ENCODE results near the gene PPARD. TPM values are rescaled to one million over a fixed set of nuclear protein-coding genes. Genes with fewer than 3 reads are reported as not detected.

The PPARD gene
- total and polyA plus RNA-seq, 2 of the 13 experiments (the other 11 are each of a cell fraction or from before 2014, with no cell fraction given): 6.1 to 13.3 TPM

DNA sequence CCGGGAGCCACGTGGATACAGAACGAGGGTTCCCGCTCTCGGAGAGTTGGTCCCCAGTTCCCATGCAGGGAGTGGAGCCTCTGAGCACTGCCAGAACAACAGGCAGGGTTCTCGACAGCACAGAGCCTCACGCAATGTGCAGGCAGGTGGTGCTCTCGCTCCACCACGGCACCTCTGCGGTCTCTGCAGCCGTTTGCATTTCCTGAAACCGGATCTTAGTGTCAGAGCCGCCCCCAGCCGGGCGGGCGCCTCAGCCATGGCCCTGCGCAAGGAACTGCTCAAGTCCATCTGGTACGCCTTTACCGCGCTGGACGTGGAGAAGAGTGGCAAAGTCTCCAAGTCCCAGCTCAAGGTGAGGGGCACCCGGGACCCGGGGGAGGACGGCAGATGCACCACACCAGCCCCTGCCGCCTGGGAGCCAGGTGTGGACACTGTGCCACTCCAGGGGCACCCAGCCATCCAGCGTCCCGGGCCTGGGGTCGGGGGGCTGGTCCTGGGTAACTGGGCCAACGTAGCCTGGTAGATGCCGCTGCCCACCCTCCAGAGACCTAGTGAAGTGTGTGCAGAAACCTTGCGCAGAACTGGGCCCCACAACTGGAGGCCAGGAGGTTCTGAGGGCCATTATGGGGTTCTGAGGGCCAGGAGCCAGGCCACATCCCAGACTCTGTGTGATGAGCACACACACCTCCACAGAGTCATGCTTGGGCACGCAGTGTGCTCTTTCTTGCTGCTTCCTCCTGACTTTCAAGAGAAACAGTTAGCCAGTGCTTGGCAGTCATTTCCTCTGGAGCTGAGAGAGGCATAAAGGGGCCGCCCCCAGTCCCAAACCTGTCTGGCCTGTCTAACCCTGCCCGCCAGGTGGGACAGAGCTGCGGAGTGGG lies 44.5 kb upstream of the PPARD start, which contains the start of gene DEF6 (continued):
- TF ChIP-seq, protein P1, sequence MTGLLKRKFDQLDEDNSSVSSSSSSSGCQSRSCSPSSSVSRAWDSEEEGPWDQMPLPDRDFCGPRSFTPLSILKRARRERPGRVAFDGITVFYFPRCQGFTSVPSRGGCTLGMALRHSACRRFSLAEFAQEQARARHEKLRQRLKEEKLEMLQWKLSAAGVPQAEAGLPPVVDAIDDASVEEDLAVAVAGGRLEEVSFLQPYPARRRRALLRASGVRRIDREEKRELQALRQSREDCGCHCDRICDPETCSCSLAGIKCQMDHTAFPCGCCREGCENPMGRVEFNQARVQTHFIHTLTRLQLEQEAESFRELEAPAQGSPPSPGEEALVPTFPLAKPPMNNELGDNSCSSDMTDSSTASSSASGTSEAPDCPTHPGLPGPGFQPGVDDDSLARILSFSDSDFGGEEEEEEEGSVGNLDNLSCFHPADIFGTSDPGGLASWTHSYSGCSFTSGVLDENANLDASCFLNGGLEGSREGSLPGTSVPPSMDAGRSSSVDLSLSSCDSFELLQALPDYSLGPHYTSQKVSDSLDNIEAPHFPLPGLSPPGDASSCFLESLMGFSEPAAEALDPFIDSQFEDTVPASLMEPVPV (CRISPR knock-in tag; IDR thresholded peaks at IDR 0.05): peak; percentile 74; the same call in 1 of the 2 replicates
- TF ChIP-seq TEAD2 (CRISPR knock-in tag; IDR thresholded peaks at IDR 0.05) (no peak), POGZ (CRISPR knock-in tag; IDR thresholded peaks at IDR 0.05) (peak; percentile 78), IRX3 (CRISPR knock-in tag; IDR thresholded peaks at IDR 0.05; ENCODE audit: borderline replicate concordance, low read depth) (0 out of 2 replicates have a peak, but pooled peaks have one; percentile 85), ESRRA (CRISPR knock-in tag; IDR thresholded peaks at IDR 0.05; ENCODE audit: low read depth) (peak; percentile 76), EZH2 (conservative IDR thresholded peaks at IDR 0.05; ENCODE audit: low read depth, low read length) (no peak), RORA (CRISPR knock-in tag; IDR thresholded peaks at IDR 0.05) (no peak), ZNF34 (CRISPR knock-in tag; IDR thresholded peaks at IDR 0.05; ENCODE audit: borderline replicate concordance) (peak; percentile 96), DPF2 (CRISPR knock-in tag; IDR thresholded peaks at IDR 0.05; ENCODE audit: borderline replicate concordance, low read depth) (0 out of 2 replicates have a peak, but pooled peaks have one; percentile 35), PRPF4 (IDR thresholded peaks at IDR 0.05; ENCODE audit: low read depth, low read length, poor library complexity, severe bottlenecking) (no peak), SMYD3 (CRISPR knock-in tag; IDR thresholded peaks at IDR 0.05) (peak; percentile 78)
- TF ChIP-seq, protein P2, sequence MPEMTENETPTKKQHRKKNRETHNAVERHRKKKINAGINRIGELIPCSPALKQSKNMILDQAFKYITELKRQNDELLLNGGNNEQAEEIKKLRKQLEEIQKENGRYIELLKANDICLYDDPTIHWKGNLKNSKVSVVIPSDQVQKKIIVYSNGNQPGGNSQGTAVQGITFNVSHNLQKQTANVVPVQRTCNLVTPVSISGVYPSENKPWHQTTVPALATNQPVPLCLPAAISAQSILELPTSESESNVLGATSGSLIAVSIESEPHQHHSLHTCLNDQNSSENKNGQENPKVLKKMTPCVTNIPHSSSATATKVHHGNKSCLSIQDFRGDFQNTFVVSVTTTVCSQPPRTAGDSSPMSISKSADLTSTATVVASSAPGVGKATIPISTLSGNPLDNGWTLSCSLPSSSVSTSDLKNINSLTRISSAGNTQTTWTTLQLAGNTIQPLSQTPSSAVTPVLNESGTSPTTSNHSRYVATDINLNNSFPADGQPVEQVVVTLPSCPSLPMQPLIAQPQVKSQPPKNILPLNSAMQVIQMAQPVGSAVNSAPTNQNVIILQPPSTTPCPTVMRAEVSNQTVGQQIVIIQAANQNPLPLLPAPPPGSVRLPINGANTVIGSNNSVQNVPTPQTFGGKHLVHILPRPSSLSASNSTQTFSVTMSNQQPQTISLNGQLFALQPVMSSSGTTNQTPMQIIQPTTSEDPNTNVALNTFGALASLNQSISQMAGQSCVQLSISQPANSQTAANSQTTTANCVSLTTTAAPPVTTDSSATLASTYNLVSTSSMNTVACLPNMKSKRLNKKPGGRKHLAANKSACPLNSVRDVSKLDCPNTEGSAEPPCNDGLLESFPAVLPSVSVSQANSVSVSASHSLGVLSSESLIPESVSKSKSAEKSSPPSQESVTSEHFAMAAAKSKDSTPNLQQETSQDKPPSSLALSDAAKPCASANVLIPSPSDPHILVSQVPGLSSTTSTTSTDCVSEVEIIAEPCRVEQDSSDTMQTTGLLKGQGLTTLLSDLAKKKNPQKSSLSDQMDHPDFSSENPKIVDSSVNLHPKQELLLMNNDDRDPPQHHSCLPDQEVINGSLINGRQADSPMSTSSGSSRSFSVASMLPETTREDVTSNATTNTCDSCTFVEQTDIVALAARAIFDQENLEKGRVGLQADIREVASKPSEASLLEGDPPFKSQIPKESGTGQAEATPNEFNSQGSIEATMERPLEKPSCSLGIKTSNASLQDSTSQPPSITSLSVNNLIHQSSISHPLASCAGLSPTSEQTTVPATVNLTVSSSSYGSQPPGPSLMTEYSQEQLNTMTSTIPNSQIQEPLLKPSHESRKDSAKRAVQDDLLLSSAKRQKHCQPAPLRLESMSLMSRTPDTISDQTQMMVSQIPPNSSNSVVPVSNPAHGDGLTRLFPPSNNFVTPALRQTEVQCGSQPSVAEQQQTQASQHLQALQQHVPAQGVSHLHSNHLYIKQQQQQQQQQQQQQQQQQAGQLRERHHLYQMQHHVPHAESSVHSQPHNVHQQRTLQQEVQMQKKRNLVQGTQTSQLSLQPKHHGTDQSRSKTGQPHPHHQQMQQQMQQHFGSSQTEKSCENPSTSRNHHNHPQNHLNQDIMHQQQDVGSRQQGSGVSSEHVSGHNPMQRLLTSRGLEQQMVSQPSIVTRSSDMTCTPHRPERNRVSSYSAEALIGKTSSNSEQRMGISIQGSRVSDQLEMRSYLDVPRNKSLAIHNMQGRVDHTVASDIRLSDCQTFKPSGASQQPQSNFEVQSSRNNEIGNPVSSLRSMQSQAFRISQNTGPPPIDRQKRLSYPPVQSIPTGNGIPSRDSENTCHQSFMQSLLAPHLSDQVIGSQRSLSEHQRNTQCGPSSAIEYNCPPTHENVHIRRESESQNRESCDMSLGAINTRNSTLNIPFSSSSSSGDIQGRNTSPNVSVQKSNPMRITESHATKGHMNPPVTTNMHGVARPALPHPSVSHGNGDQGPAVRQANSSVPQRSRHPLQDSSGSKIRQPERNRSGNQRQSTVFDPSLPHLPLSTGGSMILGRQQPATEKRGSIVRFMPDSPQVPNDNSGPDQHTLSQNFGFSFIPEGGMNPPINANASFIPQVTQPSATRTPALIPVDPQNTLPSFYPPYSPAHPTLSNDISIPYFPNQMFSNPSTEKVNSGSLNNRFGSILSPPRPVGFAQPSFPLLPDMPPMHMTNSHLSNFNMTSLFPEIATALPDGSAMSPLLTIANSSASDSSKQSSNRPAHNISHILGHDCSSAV (CRISPR knock-in tag; IDR thresholded peaks at IDR 0.05; ENCODE audit: borderline replicate concordance): peak; percentile 92; the same call in 1 of the 2 replicates
- TF ChIP-seq, protein P3, sequence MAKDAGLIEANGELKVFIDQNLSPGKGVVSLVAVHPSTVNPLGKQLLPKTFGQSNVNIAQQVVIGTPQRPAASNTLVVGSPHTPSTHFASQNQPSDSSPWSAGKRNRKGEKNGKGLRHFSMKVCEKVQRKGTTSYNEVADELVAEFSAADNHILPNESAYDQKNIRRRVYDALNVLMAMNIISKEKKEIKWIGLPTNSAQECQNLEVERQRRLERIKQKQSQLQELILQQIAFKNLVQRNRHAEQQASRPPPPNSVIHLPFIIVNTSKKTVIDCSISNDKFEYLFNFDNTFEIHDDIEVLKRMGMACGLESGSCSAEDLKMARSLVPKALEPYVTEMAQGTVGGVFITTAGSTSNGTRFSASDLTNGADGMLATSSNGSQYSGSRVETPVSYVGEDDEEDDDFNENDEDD (CRISPR knock-in tag; IDR thresholded peaks at IDR 0.05; ENCODE audit: borderline replicate concordance): peak; percentile 63; the same call in 1 of the 2 replicates
- TF ChIP-seq, protein P4, sequence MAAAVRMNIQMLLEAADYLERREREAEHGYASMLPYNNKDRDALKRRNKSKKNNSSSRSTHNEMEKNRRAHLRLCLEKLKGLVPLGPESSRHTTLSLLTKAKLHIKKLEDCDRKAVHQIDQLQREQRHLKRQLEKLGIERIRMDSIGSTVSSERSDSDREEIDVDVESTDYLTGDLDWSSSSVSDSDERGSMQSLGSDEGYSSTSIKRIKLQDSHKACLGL (CRISPR knock-in tag; IDR thresholded peaks at IDR 0.05): peak; percentile 87; the same call in 1 of the 2 replicates

Data from HepG2 (cell line).